Stimulated activated CD8-positive, alpha-beta memory T cell treated with anti-CD3 and anti-CD28 coated beads, Interleukin-4, amount 100 ng/mL, for 24 hours (primary cell): ENCODE data around the gene IFNAR2.

Experiments used
- DNase-seq: peaks from one replicate; pipeline ENCODE4 v3.0.0-alpha.2; 2020; ENCODE audit warnings: low read depth

The IFNAR2 gene

GRCh38 chr21:33268737-33269441 is 39.2 kb downstream of the IFNAR2 start:
- DNase-seq, result no peak

- no peak for DNase-seq
Measured at GRCh38 chr21:33270986-33271385, 41.2 kb downstream of the IFNAR2 start.

- no peak for DNase-seq
Measured at GRCh38 chr21:33273044-33273443, 43.3 kb downstream of the IFNAR2 start.

- no peak for DNase-seq
Measured at GRCh38 chr21:33278721-33279120, 49.0 kb downstream of the IFNAR2 start.

GRCh38 chr21:33279330-33279820 is 49.6 kb downstream of the IFNAR2 start:
- DNase-seq, result no peak
